Measurements from ENCODE around the gene GNAT1. TPM values are rescaled to one million over a fixed set of nuclear protein-coding genes. Genes with fewer than 3 reads are reported as not detected.

GNAT1 gene
- total and polyA plus RNA-seq, 2 of the 13 experiments (the other 11 are each of a cell fraction or from before 2014, with no cell fraction given) = 0.15 TPM; not detected in 1

GRCh38 chr3:50208677-50209344 is 17.4 kb downstream of the GNAT1 start (continued):
- TF ChIP-seq NR2C2 (CRISPR knock-in tag; IDR thresholded peaks at IDR 0.05; ENCODE audit: borderline replicate concordance) (peak; percentile 83), ZNF646 (CRISPR knock-in tag; IDR thresholded peaks at IDR 0.05) (peak; percentile 44; the same call in 1 of the 2 replicates), GABPA (IDR thresholded peaks at IDR 0.05; ENCODE audit: low read depth, low read length) (no peak), GABPA (CRISPR knock-in tag; IDR thresholded peaks at IDR 0.05; ENCODE audit: low read depth) (no peak), HES4 (CRISPR knock-in tag; IDR thresholded peaks at IDR 0.05; ENCODE audit: borderline replicate concordance) (0 out of 2 replicates have a peak, but pooled peaks have one; percentile 47), EEA1 (CRISPR knock-in tag; IDR thresholded peaks at IDR 0.05; ENCODE audit: borderline replicate concordance) (0 out of 2 replicates have a peak, but pooled peaks have one; percentile 33), ZZZ3 (CRISPR knock-in tag; IDR thresholded peaks at IDR 0.05; ENCODE audit: borderline replicate concordance) (0 out of 2 replicates have a peak, but pooled peaks have one; percentile 36), ZNF878 (CRISPR knock-in tag; IDR thresholded peaks at IDR 0.05) (peak; percentile 75; the same call in 1 of the 2 replicates), PTBP1 (IDR thresholded peaks at IDR 0.05; ENCODE audit: low read depth, low read length, poor library complexity, severe bottlenecking) (no peak), ZC3H13 (CRISPR knock-in tag; IDR thresholded peaks at IDR 0.05) (peak; percentile 62; the same call in 1 of the 2 replicates), ATF1 (CRISPR knock-in tag; IDR thresholded peaks at IDR 0.05) (no peak), ZNF264 (CRISPR knock-in tag; IDR thresholded peaks at IDR 0.05) (peak; percentile 87), ZNF687 (CRISPR knock-in tag; IDR thresholded peaks at IDR 0.05) (peak; percentile 98), HMGXB4 (CRISPR knock-in tag; IDR thresholded peaks at IDR 0.05; ENCODE audit: borderline replicate concordance in 1 of 2, low read depth in 1 of 2) (peak in 1 of 2 experiments; percentile 71; a peak in 2 of 4 replicates)

Measured in HepG2 (cell line).